ENCODE results near the gene CGB7.
"Not testable (repeated sequence)": the region's sequence is repeated elsewhere in the genome, so short reads cannot be mapped to it uniquely, and the experiment has no call there.

The CGB7 gene

GRCh38 chr19:49031642-49032301 lies 25.8 kb downstream of the CGB7 start, which contains the start of gene CGB2:
CGB2 (plus strand) TSS chr19:49031890; CDS start chr19:49032096, 206 bp downstream.
- peaks cover 17% of the 10 kb centered on the region for H3K27me3 ChIP-seq (ENCODE audit: insufficient read depth, low read depth)
- not testable (repeated sequence) for H3K4me2 ChIP-seq; H4K20me1 ChIP-seq (ENCODE audit: insufficient read depth); H3K27ac ChIP-seq; H3K4me1 ChIP-seq (ENCODE audit: low read depth, poor library complexity, severe bottlenecking); H3K79me2 ChIP-seq (ENCODE audit: insufficient read depth, low read depth); H3K36me3 ChIP-seq (ENCODE audit: insufficient read depth); H3K4me3 ChIP-seq (IDR thresholded peaks at IDR 0.05; ENCODE audit: insufficient read depth, low read depth, low read length); H2AFZ ChIP-seq (ENCODE audit: low read depth); H3K9ac ChIP-seq
- peak; percentile 60 for TF ChIP-seq CTCF (conservative IDR thresholded peaks at IDR 0.05; ENCODE audit: low read depth, low read length)

- not testable (repeated sequence) for H3K27ac ChIP-seq, H3K4me2 ChIP-seq
Observed at GRCh38 chr19:49030323-49030722, 27.2 kb downstream of the CGB7 start.

GRCh38 chr19:49029749-49030148 lies 27.8 kb downstream of the CGB7 start:
- H3K79me2 ChIP-seq (ENCODE audit: insufficient read depth, low read depth); H2AFZ ChIP-seq (ENCODE audit: low read depth); H3K4me1 ChIP-seq (ENCODE audit: low read depth, poor library complexity, severe bottlenecking); H3K36me3 ChIP-seq (ENCODE audit: insufficient read depth); H3K4me2 ChIP-seq; H3K27ac ChIP-seq; H4K20me1 ChIP-seq (ENCODE audit: insufficient read depth); H3K9ac ChIP-seq; H3K4me3 ChIP-seq (IDR thresholded peaks at IDR 0.05; ENCODE audit: insufficient read depth, low read depth, low read length): not testable (repeated sequence)
- peaks cover 15% of the 10 kb centered on the region for H3K27me3 ChIP-seq (ENCODE audit: insufficient read depth, low read depth)

More at GRCh38 chr19:49030323-49030722, 27.2 kb downstream of the CGB7 start:
- not testable (repeated sequence) for H4K20me1 ChIP-seq (ENCODE audit: insufficient read depth); H3K36me3 ChIP-seq (ENCODE audit: insufficient read depth); H3K9ac ChIP-seq; H3K4me1 ChIP-seq (ENCODE audit: low read depth, poor library complexity, severe bottlenecking); H3K4me3 ChIP-seq (IDR thresholded peaks at IDR 0.05; ENCODE audit: insufficient read depth, low read depth, low read length); H3K79me2 ChIP-seq (ENCODE audit: insufficient read depth, low read depth); H2AFZ ChIP-seq (ENCODE audit: low read depth)
- peaks cover 15% of the 10 kb centered on the region for H3K27me3 ChIP-seq (ENCODE audit: insufficient read depth, low read depth)

GRCh38 chr19:49028686-49029085 lies 28.9 kb downstream of the CGB7 start:
- not testable (repeated sequence) for H4K20me1 ChIP-seq (ENCODE audit: insufficient read depth); H3K36me3 ChIP-seq (ENCODE audit: insufficient read depth); H3K4me3 ChIP-seq (IDR thresholded peaks at IDR 0.05; ENCODE audit: insufficient read depth, low read depth, low read length); H3K4me1 ChIP-seq (ENCODE audit: low read depth, poor library complexity, severe bottlenecking); H3K27ac ChIP-seq; H3K9ac ChIP-seq; H3K79me2 ChIP-seq (ENCODE audit: insufficient read depth, low read depth); H2AFZ ChIP-seq (ENCODE audit: low read depth); H3K4me2 ChIP-seq; H3K27me3 ChIP-seq (ENCODE audit: insufficient read depth, low read depth)

- not testable (repeated sequence) for H3K27ac ChIP-seq; H3K79me2 ChIP-seq (ENCODE audit: insufficient read depth, low read depth); H3K4me3 ChIP-seq (IDR thresholded peaks at IDR 0.05; ENCODE audit: insufficient read depth, low read depth, low read length); H3K9ac ChIP-seq; H4K20me1 ChIP-seq (ENCODE audit: insufficient read depth); H3K36me3 ChIP-seq (ENCODE audit: insufficient read depth); H2AFZ ChIP-seq (ENCODE audit: low read depth); H3K4me1 ChIP-seq (ENCODE audit: low read depth, poor library complexity, severe bottlenecking); H3K4me2 ChIP-seq
- H3K27me3 ChIP-seq (ENCODE audit: insufficient read depth, low read depth), result peaks cover 15% of the 10 kb centered on the region; the same call in 1 of the 2 replicates
Observed at GRCh38 chr19:49025599-49025998, 31.9 kb downstream of the CGB7 start.

- not testable (repeated sequence) for H3K4me2 ChIP-seq; H4K20me1 ChIP-seq (ENCODE audit: insufficient read depth); H3K27ac ChIP-seq; H3K4me3 ChIP-seq (IDR thresholded peaks at IDR 0.05; ENCODE audit: insufficient read depth, low read depth, low read length); H3K79me2 ChIP-seq (ENCODE audit: insufficient read depth, low read depth); H3K9ac ChIP-seq; H2AFZ ChIP-seq (ENCODE audit: low read depth); H3K36me3 ChIP-seq (ENCODE audit: insufficient read depth); H3K4me1 ChIP-seq (ENCODE audit: low read depth, poor library complexity, severe bottlenecking)
- H3K27me3 ChIP-seq (ENCODE audit: insufficient read depth, low read depth), result peaks cover 20% of the 10 kb centered on the region; the same call in 1 of the 2 replicates
Observed at GRCh38 chr19:49025088-49025487, 32.5 kb downstream of the CGB7 start.

- not testable (repeated sequence) for H2AFZ ChIP-seq (ENCODE audit: low read depth); H3K36me3 ChIP-seq (ENCODE audit: insufficient read depth); H3K9ac ChIP-seq; H4K20me1 ChIP-seq (ENCODE audit: insufficient read depth); H3K4me3 ChIP-seq (IDR thresholded peaks at IDR 0.05; ENCODE audit: insufficient read depth, low read depth, low read length); H3K79me2 ChIP-seq (ENCODE audit: insufficient read depth, low read depth); H3K4me1 ChIP-seq (ENCODE audit: low read depth, poor library complexity, severe bottlenecking); H3K27ac ChIP-seq; H3K4me2 ChIP-seq
- peaks cover 23% of the 10 kb centered on the region; the same call in 1 of the 2 replicates for H3K27me3 ChIP-seq (ENCODE audit: insufficient read depth, low read depth)
Observed at GRCh38 chr19:49024233-49024632, 33.3 kb downstream of the CGB7 start, which contains the start of gene CGB3. CGB3 (minus strand) TSS chr19:49024333; CDS start chr19:49023971, 362 bp downstream.

Measured in KMS-11 (cell line).